ENCODE results near the gene TAS2R46. TPM values are rescaled to one million over a fixed set of nuclear protein-coding genes. Genes with fewer than 3 reads are reported as not detected.
"Not testable (repeated sequence)": the region's sequence is repeated elsewhere in the genome, so short reads cannot be mapped to it uniquely, and the experiment has no call there.

TAS2R46 gene
- total RNA-seq, 1 donor from 2014 or later, result 0.46 TPM

DNA sequence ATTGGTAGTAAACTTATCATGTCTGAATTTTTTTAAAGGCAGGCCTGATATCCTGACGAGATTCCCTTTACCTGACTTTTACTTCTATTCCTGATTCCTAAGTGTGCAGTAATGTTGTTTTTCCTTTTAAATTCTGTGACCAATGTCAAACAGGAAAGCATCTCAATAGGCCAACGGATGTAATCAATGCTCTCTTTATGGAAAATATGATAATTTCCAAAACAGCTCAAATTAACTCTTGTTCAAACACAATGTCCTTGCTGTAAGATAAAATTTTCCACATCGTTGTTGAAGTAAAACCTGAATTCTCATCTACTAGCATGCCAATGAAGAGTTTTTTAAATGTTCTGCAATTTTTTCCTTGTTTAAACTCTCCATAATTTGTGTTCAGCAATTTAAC, 22.9 kb downstream of the TAS2R46 start:
- DNase-seq (ENCODE audit: low spot score), result no peak

DNA sequence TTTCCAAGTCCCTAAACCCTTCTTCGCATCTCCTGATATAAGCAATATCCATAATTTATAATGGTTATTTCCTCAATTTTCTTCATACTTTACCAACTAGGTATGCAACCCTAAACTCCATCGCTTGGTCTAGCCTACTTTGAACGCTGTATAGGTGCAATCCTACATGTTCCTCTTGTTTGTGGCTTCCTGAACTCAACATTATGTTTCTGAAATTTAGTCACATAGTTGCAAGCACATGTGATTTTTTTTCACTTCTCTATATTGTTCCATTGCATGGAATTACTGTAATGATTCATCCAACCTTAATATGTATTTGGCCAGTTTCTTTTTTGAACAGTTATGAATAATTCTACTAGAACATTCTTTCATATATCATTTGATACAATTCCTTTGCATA, 28.1 kb downstream of the TAS2R46 start:
- DNase-seq (ENCODE audit: low spot score), result not testable (repeated sequence)

DNA sequence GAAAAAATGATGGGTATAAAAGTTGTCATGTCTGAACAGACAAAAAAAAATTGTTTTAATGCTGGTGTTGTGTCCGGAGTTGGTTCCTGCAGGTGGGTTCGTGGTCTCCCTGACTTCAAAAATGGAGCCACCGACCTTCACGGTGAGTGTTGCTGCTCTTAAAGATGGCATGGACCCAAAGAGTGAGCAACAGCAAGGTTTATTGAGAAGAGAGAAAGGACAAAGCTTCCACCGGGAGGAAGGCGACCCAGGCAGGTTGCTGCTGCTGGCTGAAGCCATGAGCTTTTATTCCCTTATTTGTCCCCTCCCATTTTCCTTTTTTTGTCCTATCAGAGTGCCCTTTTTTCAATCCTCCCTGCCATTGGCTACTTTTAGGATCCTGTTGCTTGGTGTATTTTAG, 30.8 kb downstream of the TAS2R46 start, which contains the start of gene TAS2R31:
TSS of gene TAS2R31 (minus strand) at position 101 of the 400 bp plus-strand sequence. CDS start at position 29, 72 bp downstream.
- no peak for DNase-seq (ENCODE audit: low spot score)

DNA sequence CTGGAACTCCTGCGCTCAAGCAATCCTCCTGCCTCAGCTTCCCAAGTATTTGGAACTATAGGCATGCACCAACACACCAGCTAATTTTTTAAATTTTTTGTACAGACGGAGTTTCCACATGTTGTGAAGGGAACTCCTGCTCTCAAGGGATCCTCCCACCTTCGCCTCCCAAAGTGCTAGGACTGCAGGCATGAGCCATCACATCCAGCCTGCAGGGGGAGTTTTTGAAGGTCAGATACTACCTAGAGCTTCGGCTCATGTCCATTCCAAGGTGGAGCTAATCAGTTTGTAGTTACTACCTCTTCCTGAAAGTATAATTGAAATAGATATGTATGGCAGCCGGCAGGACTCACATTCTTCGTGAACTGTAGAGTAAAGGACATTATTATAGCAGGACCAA, 36.0 kb downstream of the TAS2R46 start:
- DNase-seq (ENCODE audit: low spot score), result no peak

DNA sequence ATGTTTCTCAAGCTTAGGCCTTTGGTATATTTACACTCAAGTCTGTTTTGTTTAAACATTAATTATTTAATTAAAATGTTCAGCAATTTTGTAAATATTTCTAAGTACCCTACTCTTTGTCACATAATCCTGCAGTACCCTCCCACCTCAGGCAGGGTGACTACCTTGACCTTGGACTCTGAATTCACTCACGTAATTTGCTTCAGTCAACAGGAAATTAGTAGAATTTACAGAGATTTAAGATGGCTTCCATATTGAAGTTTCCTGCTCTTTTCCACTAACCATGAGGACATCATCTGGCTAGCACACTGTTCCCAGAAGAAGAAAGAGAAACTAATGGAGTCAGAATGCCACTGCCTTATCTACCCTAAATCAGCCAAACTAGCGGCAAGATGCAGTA, 38.7 kb downstream of the TAS2R46 start:
- no peak for DNase-seq (ENCODE audit: low spot score)

- no peak for DNase-seq (ENCODE audit: low spot score)
These were observed 39.6 kb downstream of the TAS2R46 start, which contains the start of gene TAS2R19 for GRCh38 chr12:11022520-11022919. Gene TAS2R19 (minus strand): TSS chr12:11022620. CDS start chr12:11022571, 49 bp downstream.

DNA sequence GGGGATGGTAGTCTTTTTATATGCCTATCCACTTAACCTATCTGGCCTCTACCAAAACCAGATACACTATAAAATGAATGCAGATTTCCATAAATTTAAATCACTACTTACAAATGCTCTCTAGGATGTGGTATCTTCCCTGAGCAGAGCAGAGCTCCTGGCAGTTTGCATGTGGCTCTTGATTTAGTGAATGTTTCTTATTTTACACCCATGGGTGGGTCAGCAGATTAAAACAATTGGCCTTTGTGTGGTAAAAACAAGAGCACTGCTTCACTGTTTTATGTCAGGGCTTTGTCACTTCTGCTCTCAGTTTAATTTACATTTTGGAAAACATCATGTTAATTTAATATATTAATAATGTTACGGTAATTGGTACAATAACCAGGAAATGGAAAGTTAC, 45.2 kb downstream of the TAS2R46 start:
- DNase-seq (ENCODE audit: low spot score), result no peak

GRCh38 chr12:11015775-11016430, 46.2 kb downstream of the TAS2R46 start:
- peak; percentile 38 for DNase-seq (ENCODE audit: low spot score)

- DNase-seq (ENCODE audit: low spot score), result no peak
These were observed 47.9 kb downstream of the TAS2R46 start for GRCh38 chr12:11014234-11014633.

Other genes starting within 250 kb of the TAS2R46 start
- 0.92 TPM for gene TAS2R10, start 235.9 kb downstream of the TAS2R46 start, total RNA-seq
- gene PRR4, start 212.8 kb downstream of the TAS2R46 start, total RNA-seq, result 2.6 TPM
- gene PRH1, start 178.0 kb downstream of the TAS2R46 start, total RNA-seq, result 13.8 TPM
- 0.78 TPM for gene TAS2R13, start 152.7 kb downstream of the TAS2R46 start, total RNA-seq
- not detected for gene PRH2, start 133.1 kb downstream of the TAS2R46 start, total RNA-seq
- gene TAS2R14, start 123.0 kb downstream of the TAS2R46 start, total RNA-seq, result 1.4 TPM
- 1.3 TPM for gene TAS2R50, start 75.4 kb downstream of the TAS2R46 start, total RNA-seq
- 0.89 TPM for gene TAS2R20, start 64.0 kb downstream of the TAS2R46 start, total RNA-seq
- gene TAS2R19, start 39.7 kb downstream of the TAS2R46 start, total RNA-seq, result 1.9 TPM
- 3.1 TPM for gene TAS2R31, start 30.9 kb downstream of the TAS2R46 start, total RNA-seq
- gene TAS2R43, start 30.0 kb upstream of the TAS2R46 start, total RNA-seq, result 0.35 TPM
- 1.7 TPM for gene TAS2R30, start 72.3 kb upstream of the TAS2R46 start, total RNA-seq
- gene SMIM10L1, start 108.9 kb upstream of the TAS2R46 start, total RNA-seq, result 11.9 TPM
- gene TAS2R42, start 124.6 kb upstream of the TAS2R46 start, total RNA-seq, result not detected
- not detected for gene PRB3, start 207.4 kb upstream of the TAS2R46 start, total RNA-seq
- gene PRB4, start 248.1 kb upstream of the TAS2R46 start, total RNA-seq, result not detected